GM21737 (cell line): ENCODE data around the gene NIPAL4.
"Not testable (repeated sequence)": the region's sequence is repeated elsewhere in the genome, so short reads cannot be mapped to it uniquely, and the experiment has no call there.

Source experiments
- ATAC-seq: cut with Tn5 transposase; IDR thresholded peaks from one replicate; pipeline ENCODE4 v1.9.1; 2021; ENCODE audit warnings: mild to moderate bottlenecking, moderate library complexity; ENCODE audit not compliant: unreplicated experiment

NIPAL4 gene

DNA sequence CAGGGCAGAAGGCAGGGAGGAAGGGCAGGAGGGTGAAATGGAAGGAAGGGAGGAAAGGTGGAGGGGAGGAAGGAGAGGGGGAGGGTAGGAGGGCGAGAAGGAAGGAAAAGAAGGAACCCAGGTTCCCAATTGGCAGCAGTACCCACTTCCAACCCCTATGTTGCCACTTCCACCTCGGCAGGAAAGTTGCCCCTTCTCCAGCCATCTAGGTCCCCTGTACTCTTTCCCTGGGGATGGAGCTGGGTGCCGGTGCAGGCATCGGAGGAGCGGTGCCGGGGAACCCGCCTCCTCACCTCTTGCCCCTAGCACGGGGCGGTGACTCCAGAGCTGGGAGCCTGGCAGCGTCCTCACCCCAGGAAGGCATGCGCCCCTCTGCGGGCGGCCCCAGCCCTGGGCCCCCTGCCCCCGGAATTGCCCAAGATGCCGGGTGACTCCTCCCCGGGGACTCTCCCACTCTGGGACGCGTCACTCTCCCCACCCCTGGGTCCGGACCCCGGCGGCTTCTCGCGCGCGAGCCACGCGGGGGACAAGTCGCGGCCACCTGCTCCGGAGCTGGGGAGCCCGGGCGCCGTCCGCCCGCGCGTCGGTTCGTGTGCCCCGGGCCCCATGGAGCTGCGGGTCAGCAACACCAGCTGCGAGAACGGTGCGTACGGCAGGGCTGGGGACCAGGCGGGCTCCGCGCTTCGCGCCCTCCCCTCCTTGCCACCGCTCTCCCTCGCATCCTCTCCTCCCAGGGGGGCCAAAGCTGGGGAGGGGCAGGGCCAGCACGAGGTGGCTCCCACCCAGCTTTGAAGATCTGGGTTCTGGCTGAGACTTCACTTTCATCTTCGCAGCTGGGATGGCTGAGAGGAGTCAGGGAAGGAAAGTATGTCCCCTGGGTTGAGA, at the start of gene NIPAL4:
TSS of gene NIPAL4 (plus strand) at position 499 of the 885 bp plus-strand sequence. CDS start at position 607, 108 bp downstream.
- no peak for ATAC-seq

DNA sequence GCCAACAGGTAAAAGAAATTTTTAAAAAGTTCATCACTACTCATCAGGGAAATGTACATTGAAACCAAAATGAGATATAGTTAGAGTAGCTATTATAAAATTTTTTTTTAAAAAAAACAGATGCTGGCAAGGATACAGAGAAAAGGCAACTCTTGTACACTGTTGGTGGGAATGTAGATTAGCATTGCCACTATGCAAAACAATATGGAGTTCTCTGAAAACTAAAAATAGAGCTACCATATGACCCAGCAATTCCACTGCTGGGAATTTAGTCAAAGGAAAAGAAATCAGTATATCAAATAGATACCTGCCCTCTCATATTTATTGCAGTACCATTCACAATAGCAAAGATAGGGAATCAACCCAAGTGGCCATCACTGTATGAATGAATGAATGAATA, 44.2 kb upstream of the NIPAL4 start:
- no peak for ATAC-seq

DNA sequence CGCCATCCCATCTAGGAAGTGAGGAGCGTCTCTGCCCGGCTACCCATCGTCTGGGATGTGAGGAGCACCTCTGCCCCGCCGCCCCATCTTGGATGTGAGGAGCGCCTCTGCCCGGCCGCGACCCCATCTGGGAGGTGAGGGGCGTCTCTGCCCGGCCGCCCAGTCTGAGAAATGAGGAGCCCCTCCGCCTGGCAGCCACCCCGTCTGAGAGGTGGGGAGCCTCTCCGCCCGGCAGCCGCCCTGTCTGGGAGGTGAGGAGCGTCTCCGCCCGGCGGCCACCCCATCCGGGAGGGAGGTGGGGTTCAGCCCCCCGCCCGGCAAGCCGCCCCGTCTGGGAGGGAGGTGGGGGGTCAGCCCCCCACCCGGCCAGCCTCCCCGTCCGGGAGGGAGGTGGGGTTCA, 40.5 kb upstream of the NIPAL4 start:
- not testable (repeated sequence) for ATAC-seq

DNA sequence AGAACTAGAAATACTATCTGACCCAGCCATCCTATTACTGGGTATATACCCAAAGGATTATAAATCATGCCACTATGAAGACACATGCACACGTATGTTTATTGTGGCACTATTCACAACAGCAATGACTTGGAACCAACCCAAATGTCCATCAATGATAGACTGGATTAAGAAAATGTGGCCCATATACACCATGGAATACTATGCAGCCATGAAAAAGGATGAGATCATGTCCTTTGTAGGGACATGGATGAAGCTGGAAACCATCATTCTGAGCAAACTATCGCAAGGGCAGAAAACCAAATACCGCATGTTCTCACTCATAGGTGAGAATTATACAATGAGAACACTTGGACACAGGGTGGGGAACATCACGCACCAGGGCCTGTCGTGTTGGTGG, 30.1 kb upstream of the NIPAL4 start:
- not testable (repeated sequence) for ATAC-seq

DNA sequence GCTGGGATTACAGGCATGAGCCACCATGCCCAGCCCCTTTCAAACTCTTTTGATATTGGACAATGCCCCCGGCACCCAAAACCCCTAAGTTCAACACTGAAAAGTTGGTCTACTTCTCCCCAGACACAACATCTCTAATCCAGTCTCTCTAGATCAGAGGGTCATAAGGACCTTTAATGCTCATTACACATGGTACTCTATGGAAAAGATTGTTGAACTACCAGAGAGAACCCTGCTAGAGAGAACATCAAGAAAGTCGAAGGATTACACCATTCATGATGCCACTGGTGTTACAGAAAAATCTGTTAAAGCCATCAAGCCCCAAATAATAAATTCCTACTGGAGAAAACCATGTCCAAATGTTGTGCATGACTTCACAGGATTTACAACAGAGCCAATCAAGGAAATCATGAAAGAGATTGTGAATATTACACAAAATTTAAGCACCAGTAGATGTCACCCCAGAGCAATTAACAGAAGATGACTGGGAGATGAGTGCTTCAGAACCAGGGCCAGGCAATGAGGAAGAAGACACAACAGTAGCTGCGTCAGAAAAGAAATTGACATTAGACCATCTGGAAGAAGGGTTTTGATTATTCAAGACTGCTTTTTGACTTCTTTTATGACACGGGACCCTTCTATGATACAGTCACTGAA, 28.3 kb upstream of the NIPAL4 start:
- ATAC-seq = no peak

DNA sequence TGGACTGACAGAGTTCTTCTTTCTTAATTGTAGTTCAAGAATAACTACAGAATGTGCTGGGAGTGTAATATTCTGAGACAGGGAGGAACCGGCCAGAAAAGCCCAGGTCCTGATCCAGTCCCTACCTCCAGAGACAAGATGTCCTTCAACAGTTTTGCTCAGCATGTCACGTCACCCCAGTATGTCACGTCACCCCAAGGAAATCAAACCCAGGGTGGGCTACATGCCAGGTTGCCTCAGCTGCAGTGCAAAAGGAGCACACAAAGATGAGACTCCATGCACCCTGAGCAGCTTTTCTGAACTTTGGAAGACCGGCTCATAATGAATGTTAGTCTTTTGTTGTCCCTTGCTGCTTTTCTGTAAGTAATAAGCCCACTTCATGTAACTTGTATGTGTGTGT, 25.9 kb upstream of the NIPAL4 start:
- no peak for ATAC-seq

DNA sequence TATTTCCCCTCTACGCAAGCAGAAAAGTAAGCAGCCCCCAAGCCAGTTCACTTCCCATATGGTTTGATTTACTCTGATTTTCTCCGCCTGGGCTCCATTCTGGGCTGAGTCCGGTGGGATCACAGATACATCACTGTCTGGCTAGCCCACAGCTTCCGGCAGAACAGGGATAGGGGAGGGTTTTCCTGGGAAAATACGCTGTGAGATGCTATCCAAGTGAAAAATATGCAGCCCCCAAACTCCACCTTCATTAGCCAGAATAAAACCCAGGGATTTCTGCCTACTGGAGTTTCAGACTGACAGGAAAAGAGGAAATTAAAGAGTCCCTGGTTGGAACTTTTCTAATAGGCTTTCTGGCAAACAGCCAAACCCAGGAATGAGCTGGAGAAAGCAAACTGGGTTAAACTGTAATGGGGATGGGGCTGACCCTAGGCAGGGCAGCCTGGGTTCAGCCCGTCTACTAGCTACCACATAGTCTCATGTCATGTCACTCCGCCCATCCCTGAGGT, 16.9 kb upstream of the NIPAL4 start:
- ATAC-seq = no peak

DNA sequence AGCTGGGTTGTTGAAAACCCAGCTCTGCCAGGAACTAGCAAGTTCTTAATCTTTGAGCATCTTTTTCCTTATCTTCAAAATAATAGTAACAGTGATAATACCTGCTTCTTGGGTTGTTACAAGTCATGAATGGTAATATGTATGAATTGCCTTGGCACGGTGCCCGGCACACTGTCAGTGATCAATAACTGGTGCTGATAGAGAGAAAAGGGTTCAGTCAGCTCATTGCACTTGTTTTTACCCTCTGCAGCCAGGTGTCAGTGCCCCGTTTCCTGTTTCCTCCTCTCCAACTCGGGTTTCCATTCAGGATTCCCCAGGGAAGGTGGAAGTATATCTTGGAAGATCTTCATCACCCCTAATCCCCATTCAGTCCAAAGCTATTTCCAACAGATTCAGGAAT, 15.8 kb upstream of the NIPAL4 start:
- ATAC-seq = no peak

DNA sequence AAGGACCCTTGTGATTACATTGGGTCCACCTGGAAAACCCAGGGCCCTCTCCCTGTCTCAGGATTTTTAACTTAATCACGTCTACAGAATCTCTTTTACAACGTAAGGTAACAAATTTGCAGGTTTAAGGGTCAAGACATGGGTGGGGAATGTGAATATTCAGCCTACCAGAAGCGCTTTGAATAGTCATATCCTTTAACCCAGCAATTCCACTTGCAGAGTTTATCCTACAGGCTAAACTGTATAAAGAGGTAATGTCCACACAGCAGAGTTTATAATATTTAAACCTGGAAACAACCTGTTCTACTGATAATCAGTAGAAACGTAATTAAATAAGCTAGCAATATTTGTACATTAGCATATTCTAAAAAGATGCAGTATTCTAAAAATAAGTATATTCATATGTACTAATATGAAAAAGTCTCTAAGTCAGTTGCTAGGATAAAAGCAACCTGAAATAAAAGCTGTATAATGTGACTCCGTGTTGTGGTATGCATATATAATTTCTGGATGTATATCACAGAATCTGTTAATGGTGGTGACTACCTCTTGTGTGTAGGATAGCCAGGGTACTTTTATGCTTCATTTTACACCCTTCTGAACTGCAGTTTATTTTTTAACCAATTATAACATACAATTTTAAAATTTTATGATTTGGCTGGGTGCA, 14.1 kb upstream of the NIPAL4 start:
- no peak for ATAC-seq

DNA sequence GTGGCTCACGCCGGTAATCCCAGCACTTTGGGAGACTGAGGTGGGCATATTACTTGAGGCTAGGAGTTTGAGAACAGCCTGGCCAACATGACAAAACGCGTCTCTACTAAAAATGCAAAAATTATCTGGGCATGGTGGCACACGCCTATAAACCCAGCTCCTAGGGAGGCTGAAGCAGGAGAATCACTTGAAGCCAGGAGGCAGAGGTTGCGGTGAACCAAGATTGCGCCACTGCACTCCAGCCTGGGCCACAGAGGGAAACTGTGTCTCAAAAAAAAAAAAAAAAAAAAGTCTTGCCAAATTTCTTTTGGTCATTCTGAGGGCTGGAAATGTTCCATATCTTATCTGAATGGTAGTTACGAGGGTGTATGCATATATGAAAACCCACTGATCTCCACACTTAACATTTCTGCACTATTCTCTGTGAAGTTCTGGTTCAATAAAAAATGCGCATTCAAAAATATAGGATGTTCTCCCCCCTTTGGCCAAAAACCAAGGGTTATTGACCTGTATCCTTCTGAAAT, 13.5 kb upstream of the NIPAL4 start:
- ATAC-seq = no peak

DNA sequence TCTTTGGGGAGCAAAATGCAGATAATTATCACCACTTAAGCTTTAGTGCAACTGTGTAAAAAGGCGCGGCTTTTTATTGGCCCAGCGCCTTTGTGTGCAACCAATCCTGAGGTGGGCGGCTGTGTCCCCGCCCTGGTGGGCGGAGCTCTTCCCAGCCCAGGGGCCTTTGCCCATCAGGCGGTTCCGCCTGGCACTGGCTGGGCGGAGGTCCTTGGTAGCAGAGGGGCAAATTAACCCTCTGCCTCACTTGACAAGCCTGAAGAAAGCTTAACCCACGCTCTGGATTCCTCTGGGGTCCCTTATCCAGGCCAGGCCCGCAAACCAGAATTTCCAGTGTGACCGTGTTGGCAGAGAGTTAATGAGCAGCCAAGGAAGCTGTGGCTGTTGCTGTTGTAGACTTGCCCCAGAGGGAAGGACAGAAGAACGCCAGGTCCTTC, 12.8 kb upstream of the NIPAL4 start:
- ATAC-seq = no peak

DNA sequence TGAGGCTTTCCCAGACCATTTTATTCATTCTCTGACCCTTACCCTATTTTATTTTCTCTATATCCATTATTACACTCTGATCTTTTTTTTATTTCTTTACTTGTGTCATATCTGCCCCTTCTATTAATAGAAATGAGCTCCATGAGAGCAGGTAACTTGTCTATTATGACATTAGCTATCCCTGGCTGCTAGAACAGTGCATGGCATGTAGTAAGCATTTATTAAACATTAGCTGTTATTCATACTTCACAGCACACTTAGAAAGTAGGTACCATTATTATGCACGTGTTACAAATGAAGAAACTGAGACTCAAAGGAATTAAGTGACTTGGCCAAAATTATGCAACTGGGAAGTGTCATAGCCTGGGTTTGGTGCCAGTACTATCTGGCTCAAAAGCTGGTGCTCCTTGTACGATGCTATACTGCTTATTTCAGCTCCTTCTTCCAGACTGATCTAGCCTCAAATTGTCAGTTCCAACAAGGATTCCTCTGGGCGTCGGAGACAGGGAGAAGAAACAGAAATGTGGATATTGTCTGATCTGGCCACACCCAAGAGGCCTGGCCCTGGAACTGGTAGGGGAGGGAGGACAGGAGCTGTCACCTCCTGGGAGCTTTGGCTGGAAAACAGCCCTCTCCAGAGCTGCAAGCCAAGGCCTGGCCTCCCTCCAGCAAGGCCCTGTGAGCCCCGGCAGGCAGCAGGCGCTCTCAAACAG, 10.8 kb upstream of the NIPAL4 start:
- no peak for ATAC-seq

DNA sequence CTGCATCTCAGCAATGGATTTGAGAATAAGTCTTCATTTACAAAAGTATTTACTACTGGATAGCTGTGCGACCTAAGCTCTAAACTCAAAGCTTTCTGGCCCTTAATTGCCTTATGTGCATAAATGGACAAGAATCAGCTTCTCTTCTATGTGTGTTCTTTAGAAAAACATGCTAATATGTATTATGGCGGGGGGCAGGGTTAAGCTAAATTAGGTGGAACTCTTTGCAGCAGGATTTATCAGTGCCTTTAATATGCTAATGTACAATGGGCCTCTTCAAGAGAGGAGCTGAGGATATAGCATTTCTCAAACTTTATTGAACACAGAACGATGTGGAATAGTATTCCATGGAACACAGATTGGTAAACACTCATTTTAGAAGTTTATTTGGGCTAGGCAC, 10.0 kb upstream of the NIPAL4 start:
- no peak for ATAC-seq

DNA sequence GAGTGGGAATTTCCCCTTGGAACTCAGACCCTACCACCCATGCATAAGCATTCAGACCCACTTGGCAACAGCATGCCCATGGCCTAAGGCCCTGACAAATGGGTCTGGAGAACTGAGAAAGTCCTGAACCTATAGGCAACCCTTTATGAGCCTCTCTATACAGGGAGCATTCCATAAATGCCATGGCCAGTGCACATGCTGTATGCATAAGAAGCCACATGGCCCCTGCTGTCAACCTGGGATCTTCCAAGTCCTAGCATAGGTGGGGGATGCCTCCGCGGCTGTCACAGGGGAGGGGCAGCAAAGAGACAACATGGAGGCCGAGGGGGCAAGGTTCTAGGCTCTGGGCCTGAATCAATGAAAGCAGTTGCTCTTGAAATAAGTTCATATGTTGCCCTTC, 8.2 kb upstream of the NIPAL4 start:
- ATAC-seq = no peak

DNA sequence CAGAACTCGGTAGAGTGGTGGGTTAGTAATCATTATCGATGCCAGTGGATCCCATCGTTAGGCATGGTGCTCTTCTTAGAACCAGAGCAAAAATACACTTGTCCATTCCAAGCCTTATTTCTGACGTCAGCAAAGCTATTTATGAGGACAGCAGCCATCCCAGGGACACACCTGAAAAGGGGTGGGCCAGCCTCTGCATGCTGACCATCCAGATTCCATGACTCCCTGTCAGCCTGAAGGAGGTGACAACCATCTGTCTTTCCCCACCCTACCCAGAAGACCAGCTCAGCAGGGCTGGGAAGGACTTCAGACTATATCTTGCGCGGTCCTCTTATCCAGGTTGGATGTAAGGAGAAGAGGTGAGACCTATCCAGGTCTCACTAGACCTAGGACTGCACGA, 5.7 kb upstream of the NIPAL4 start:
- no peak for ATAC-seq

DNA sequence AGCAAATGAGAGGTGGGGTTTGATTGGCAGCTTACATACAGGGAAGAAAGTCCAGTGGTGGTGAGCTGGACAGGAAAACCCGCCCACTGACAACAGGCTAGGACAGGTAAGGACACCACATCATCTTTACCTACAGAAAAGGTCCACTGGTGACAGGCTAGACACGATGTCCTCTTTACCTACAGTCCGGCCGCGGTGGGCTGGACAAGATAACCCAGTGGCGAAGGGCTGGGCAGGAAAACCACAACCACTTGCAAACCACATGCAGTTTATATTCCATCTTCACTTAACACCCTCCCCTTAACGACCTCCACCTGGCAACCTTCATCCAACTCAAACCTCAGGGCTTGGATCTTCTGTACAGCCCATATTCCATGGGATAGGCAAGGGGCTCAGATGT, 5.0 kb upstream of the NIPAL4 start:
- ATAC-seq = no peak

DNA sequence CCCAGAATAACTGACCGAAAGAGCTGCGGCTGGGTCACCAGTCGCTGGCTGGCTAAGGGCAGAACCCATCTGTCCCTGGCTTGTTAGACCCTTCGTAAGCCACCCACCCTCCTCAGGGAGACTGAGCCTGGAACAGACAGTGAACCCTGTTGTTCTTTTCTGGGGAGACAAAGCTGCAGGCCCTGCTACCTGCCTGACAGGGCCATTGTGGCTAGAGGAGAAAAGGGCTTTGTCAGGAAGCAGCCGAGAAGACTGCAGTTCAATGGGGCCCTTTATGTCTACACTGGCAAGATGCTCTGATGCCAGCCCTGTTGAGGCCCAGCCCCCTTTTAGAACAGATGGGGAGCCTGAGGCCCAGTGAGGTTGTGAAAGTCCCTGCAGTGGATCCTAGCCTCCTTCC, 3.7 kb upstream of the NIPAL4 start:
- ATAC-seq = no peak

DNA sequence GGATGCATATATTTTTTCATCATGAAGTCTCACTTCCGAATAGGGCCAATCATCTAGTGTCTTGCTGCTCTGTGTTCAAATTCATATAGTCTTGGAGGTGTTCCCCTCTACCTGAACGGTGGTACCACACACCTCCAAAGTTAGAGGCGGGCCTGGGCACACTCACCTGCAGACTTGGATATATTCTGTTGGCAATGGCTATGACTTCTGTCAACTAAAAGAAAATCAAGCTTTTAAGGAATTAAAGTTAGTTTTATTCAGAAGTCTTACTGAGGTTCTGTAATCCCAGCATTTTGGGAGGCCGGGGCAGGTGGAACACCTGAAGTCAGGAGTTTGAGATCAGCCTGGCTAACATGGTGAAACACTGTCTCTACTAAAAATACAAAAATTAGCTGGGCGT, 2.6 kb upstream of the NIPAL4 start:
- no peak for ATAC-seq

DNA sequence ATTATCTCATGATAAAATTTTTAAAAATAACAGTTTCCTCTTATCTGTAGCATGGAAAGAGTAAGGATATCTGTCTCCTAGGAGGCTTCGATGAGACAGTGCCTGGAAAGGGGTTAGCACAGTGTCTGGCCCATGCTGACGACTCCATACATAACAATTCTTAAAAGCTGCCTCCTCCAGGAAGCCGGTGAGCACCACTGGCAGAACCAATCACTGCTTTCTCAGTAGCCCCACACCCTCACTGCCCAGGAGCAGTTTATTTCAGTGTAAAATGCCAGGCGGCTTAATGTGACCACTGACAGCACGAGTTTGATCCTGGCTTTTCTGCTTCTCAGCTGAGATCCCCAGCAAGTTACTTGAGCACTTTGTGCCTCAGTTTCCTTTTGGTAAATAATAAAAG, 1.2 kb upstream of the NIPAL4 start:
- ATAC-seq = no peak

DNA sequence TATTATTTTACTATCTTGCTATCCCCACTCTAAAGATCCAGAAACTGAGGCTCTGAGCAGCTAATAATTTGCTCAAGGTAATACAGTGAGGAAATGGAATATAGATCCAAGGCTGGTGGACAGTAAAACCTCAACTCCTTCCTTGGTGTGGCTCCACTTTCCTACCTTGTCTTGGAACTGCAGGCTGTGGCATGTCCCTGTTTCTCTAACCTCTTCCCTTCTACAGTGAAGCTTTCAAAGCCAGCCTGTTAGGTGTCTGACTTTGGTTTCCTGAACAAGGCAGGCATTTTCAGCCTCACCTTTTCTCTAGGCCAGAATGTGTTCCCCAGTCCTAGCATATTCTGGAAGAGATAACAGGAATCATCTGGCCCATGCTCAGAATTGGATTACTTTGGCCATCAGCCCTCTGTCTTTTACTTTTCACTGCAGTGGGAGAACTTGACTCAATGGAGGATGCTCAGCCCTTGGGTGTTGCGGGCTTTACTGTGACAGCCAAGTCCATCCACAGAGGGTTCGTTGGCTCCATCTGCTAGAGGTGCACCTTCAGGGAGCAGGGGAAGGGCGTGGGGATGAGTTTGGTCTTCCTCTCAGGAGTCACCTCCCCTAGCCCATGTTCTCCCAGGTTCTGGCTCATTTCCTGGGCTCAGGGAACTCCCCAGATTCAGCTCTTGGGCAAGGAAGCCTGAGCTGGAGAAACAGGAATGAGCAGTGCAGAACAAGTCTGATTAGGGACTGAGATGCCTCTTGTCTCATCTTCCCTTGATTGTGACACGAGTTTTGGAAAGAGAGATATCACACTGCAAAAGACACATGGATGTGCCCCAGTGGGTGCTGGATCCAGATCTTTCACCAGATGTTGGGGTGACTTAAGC, 1.1 kb downstream of the NIPAL4 start:
- ATAC-seq = no peak
